ENCODE results near the gene RESP18.
"Not testable (repeated sequence)": the region's sequence is repeated elsewhere in the genome, so short reads cannot be mapped to it uniquely, and the experiment has no call there.

The RESP18 gene

GRCh38 chr2:219291394-219291793 is 41.1 kb downstream of the RESP18 start:
- FAIRE-seq, result no peak

- no peak for FAIRE-seq
Observed at GRCh38 chr2:219290381-219291171, 42.0 kb downstream of the RESP18 start.

GRCh38 chr2:219289537-219290361 is 42.8 kb downstream of the RESP18 start:
- no peak for FAIRE-seq

GRCh38 chr2:219289195-219289536 is 43.4 kb downstream of the RESP18 start:
- FAIRE-seq, result no peak

GRCh38 chr2:219287580-219288265 is 44.8 kb downstream of the RESP18 start:
- FAIRE-seq, result no peak

- FAIRE-seq, result not testable (repeated sequence)
Observed at GRCh38 chr2:219287116-219287440, 45.5 kb downstream of the RESP18 start.

GRCh38 chr2:219286436-219287115 is 46.0 kb downstream of the RESP18 start:
- FAIRE-seq, result no peak

GRCh38 chr2:219285894-219286425 is 46.6 kb downstream of the RESP18 start:
- FAIRE-seq, result no peak

GRCh38 chr2:219285373-219285735 is 47.2 kb downstream of the RESP18 start:
- no peak for FAIRE-seq

GRCh38 chr2:219284501-219285372 is 47.8 kb downstream of the RESP18 start:
- FAIRE-seq, result no peak

- FAIRE-seq, result no peak
Observed at GRCh38 chr2:219282943-219283581, 49.5 kb downstream of the RESP18 start.

- FAIRE-seq, result no peak
Observed at GRCh38 chr2:219282375-219282774, 50.2 kb downstream of the RESP18 start.

- FAIRE-seq, result no peak
Observed at GRCh38 chr2:219281588-219281987, 51.0 kb downstream of the RESP18 start.

- FAIRE-seq, result no peak
Observed at GRCh38 chr2:219280651-219281050, 51.9 kb downstream of the RESP18 start.

- FAIRE-seq, result no peak
Observed at GRCh38 chr2:219279916-219280516, 52.5 kb downstream of the RESP18 start.

- peak; percentile 97 for FAIRE-seq
Observed at GRCh38 chr2:219279151-219279915, 53.2 kb downstream of the RESP18 start, which contains the start of gene DNAJB2. TSS of gene DNAJB2 (plus strand) at chr2:219279366. CDS start at chr2:219279834, 468 bp downstream.

- FAIRE-seq, result no peak
Observed at GRCh38 chr2:219278655-219279150, 53.8 kb downstream of the RESP18 start.

- FAIRE-seq, result peak; percentile 89
Observed at GRCh38 chr2:219277703-219278654, 54.6 kb downstream of the RESP18 start.
